HG02610 (cell line): ENCODE measurements around the gene AHCYL2.
A peak's percentile ranks its signal among the peaks of the same experiment; 100 is the strongest.
"Not testable (repeated sequence)": the region's sequence is repeated elsewhere in the genome, so short reads cannot be mapped to it uniquely, and the experiment has no call there.

Experiments used
- ATAC-seq: cut with Tn5 transposase; IDR thresholded peaks from one replicate; pipeline ENCODE4 v1.9.1; 2021; ENCODE audit warnings: mild to moderate bottlenecking, moderate library complexity; ENCODE audit not compliant: unreplicated experiment

Gene AHCYL2

DNA sequence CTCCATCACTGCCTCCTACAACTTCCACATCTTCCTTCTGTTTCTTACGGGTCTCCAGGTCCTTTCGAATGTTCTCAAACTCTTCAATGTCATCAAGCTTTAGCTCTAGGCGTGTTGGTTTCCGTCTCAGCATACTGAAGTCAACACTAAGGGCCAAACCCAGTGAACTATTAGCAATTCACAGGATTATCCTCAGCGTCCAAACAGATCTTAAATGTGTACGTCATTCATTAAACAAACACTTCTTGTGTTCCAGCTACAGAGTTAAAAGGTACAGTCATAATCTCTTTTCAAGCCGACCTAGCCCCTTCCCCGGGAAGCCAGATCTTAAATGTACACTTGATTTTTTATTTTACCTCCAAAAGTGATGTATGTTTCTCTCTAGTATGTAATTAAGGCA is 185.4 kb downstream of the AHCYL2 start:
- ATAC-seq: not testable (repeated sequence)

- ATAC-seq: no peak
Measured at GRCh38 chr7:129412501-129412900, 187.7 kb downstream of the AHCYL2 start.

DNA sequence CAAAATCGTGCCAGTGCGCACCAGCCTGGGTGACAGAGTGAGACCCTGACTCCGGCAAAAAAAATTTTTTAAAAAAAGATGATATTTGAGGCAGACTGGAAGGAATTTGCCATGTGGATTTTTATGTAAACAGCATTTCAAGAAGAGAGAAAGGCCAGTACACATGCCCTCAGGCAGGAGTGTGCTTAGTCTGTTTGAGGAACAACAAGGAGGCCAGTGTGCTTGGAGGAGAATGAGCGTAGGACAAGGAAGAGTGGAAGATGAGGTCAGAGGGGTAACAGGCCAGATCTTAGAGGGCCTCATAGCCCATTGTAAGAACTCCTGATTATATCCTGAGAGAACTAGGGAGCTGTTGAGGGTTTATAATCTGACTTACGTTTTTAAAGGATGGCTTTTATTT is 192.2 kb downstream of the AHCYL2 start:
- no peak for ATAC-seq

GRCh38 chr7:129421717-129422250 is 197.0 kb downstream of the AHCYL2 start:
- ATAC-seq: no peak

- ATAC-seq: no peak
Measured at GRCh38 chr7:129422727-129423126, 197.9 kb downstream of the AHCYL2 start.

GRCh38 chr7:129423700-129424410 is 199.0 kb downstream of the AHCYL2 start:
- no peak for ATAC-seq

DNA sequence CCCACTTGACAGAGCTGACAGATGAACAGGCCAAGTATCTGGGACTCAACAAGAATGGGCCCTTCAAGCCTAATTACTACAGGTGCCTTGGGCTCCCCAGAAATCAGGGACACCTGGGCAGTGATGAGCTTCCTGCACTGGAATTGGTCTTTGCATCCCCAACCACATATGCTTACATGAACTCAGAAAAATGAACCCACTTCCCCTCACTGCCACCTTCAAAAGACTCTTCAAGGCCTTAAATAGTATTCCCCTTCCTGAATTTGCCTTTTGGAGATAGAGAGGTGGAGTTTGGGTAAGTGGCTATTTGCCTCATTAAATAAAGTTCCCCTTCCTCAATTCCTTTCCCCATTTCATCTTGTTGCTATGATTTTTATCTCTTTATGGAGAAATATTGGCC is 201.7 kb downstream of the AHCYL2 start:
- ATAC-seq: no peak

DNA sequence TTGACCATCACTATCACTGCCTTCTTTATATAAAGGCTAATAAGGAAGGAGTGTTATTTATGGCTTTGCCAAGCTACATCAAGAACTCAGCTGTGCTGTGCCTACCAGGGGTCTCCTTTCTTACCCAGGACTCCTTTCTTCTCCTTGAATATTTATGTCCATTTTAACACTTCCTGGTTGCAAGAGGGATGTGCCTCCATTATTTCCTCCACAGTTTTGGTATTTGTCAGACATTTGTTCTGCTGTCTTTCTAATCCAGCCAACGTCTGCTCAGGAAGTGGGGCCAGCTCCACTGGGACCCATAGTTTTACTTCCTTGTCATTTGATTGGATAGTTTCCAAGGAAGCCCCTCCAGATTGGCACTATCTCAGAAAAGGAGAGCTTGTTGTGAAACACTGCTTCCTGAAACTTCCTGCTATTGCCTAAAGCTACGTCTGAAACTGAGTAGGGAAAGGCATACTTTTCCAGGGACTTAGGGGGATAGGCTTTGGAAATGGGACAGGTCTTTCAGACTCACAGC is 202.8 kb downstream of the AHCYL2 start:
- ATAC-seq: no peak

- ATAC-seq: no peak
Measured at GRCh38 chr7:129431911-129432643, 207.2 kb downstream of the AHCYL2 start.

GRCh38 chr7:129433847-129434674 is 209.2 kb downstream of the AHCYL2 start, which contains the start of gene STRIP2:
STRIP2 (plus strand) TSS chr7:129434432; CDS start chr7:129434473, 41 bp downstream.
- peak; percentile 99 for ATAC-seq

GRCh38 chr7:129434675-129435318 is 210.0 kb downstream of the AHCYL2 start:
- ATAC-seq: no peak

DNA sequence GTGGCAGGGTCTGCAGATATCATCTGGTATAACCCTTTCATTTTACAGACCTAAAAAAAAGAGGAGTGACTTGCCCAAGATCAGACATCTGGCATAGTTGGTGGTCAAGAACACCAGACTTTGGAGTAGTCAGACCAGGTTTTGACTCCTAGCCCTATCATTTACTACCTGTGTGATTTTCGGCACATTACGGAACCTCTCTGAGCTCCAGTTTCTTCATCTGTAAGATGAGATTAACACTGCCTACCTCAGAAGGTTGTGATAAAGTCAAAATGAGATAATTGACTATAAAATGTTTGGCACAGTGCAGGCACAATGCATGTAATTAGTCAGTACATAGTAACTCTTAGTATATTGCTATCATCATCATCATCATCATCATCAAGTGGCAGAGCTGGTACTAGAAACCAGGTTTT is 210.6 kb downstream of the AHCYL2 start:
- ATAC-seq: no peak

GRCh38 chr7:129436335-129436923 is 211.6 kb downstream of the AHCYL2 start:
- ATAC-seq: no peak

GRCh38 chr7:129437190-129437589 is 212.4 kb downstream of the AHCYL2 start:
- no peak for ATAC-seq

GRCh38 chr7:129438281-129438838 is 213.5 kb downstream of the AHCYL2 start:
- ATAC-seq: no peak

GRCh38 chr7:129438839-129439651 is 214.2 kb downstream of the AHCYL2 start:
- ATAC-seq: no peak

DNA sequence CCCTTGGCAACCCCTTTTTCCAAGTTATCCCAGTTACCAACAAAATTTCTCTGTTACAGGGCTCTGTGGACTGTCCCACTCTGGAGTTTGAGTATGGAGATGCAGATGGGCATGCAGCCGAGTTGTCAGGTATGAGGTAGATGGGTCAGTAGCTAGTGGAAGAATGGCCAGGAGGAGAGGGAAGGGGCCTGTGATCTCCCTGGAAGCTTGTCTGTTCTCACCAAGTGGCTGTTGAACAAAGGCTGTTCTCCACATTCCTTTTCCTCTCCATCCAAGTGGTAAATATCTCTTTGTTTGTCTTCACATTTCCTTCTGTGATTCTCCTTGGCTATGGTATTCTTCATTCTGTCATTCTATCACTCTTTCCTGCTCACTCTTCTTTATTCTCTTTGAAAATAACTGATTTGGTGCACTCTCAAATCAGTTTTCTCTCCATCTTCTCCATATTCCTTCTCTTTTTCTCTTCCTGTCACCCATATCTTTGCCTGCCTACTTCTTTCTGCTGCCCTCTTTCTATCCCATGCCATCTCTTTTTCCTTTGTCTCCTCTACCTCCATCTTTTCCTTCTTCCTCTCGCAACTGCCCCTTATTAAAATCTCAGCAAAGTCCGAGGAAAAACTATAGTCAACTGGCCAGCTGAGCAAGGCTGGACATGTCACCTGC is 215.3 kb downstream of the AHCYL2 start:
- no peak for ATAC-seq

- ATAC-seq: no peak
Measured at GRCh38 chr7:129443612-129444011, 218.8 kb downstream of the AHCYL2 start.
